Right atrium auricular region (tissue), 2 donors: ENCODE results near the gene DHCR7. TPM values are rescaled to one million over a fixed set of nuclear protein-coding genes. Genes with fewer than 3 reads are reported as not detected.

Source experiments
- DNase-seq: peaks from one replicate; pipeline ENCODE4 v3.0.0-alpha.2; 2019; ENCODE audit warnings: low spot score
- H3K27ac ChIP-seq, 2 donors: fragments of 200-600 bp; sonication (generic); 1 replicate in 1 of 2; 2 replicates in 1 of 2; pipeline ENCODE4 v1.5.1; 2016 to 2019
- H3K27me3 ChIP-seq, 2 donors: fragments of 200-600 bp; sonication (generic); one replicate each; pipeline versions ENCODE4 v1.5.1 to v1.6.0; 2017 to 2019
- H3K36me3 ChIP-seq: fragments of 200-600 bp; sonication (generic); one replicate; pipeline ENCODE4 v1.5.1; 2016
- H3K4me1 ChIP-seq, 2 donors: fragments of 200-600 bp; sonication (generic); one replicate each; pipeline versions ENCODE4 v1.5.1 to v1.6.0; 2017 to 2019
- H3K4me3 ChIP-seq, 2 donors: fragments of 200-600 bp; sonication (generic); 1 replicate in 1 of 2; 2 replicates in 1 of 2; pipeline ENCODE4 v1.5.1; 2017 to 2019; ENCODE audit warnings: mild to moderate bottlenecking in 1 of 2, moderate library complexity in 1 of 2
- H3K9me3 ChIP-seq, 2 donors: fragments of 200-600 bp; sonication (generic); one replicate each; pipeline ENCODE4 v1.5.1; 2019
- CTCF ChIP-seq, 2 donors: fragments of 200-600 bp; sonication (generic); IDR thresholded peaks; one replicate each; pipeline ENCODE4 v1.5.1; 2019; ENCODE audit warnings: antibody characterized with exemption in 2 of 2
- total RNA-seq, 2 donors: library from RNA; depleted of rRNA; stranded (reverse); fragments of >200 nt; gene quantifications; one replicate each; pipeline ENCODE4 v1.1.0, GENCODE V29; 2016

Gene DHCR7
- total RNA-seq, 2 donors from 2014 or later = 26.8 to 37.6 TPM

DNA sequence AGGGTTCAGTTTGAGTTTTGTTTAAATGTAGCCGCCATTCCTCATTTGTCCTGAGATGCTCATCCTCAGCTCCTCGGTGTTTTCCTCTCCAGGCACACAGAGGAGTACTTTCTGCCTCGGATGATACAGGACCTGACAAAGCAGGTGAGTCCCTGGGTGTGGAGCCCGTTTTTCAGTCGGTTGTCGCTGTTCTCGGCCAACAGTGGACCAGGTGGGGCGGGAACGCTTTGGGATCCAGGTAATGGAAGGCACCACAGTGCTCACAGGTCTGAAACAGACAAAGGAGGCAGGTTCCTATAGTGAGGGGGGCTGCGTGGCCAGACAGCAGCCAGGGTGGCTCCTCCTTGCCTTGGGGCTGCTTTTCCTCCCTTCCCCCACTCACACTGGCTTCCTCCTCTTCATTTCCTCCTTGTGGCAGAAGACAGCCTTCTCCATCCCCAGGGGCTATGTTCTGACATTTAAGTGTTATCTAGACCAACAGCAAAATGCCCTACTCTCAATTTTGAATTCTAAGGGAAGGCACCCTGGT, 24.2 kb upstream of the DHCR7 start:
- Histone ChIP-seq H3K4me1 (no peaks in the 10 kb centered on the region), H3K27ac (no peak overlapping the region), H3K4me3 (no peak overlapping the region), H3K9me3 (no peaks in the 10 kb centered on the region), H3K27me3 (no peaks in the 10 kb centered on the region), H3K36me3 (peaks cover 48% of the 10 kb centered on the region)
- no peak for DNase-seq
- TF ChIP-seq CTCF (IDR thresholded peaks at IDR 0.05) = no peak

DNA sequence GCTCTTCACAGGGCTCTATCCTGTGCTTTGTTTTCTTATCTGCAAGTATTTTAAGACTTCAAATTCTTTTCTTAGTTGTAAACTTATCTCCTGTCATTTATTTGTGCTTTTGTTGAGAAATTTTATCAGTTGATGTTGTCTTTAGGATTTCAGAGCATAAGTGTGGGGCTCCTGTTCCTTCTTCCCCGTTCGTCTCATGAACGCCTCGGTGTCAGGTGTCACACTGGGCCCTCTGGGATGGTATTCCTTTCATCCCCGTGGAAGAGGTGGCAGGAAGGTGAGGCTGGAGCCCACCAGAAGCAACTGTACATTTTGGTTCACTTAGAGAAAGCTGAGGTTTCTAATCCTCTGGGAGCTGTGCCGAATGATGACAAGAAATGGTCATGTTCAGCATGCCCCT, 22.8 kb upstream of the DHCR7 start:
- DNase-seq = no peak
- H3K36me3 ChIP-seq = peaks cover 47% of the 10 kb centered on the region
- H3K27ac ChIP-seq = no peak overlapping the region
- TF ChIP-seq CTCF (IDR thresholded peaks at IDR 0.05) = no peak
- H3K9me3 ChIP-seq = no peaks in the 10 kb centered on the region
- no peaks in the 10 kb centered on the region for H3K27me3 ChIP-seq
- no peaks in the 10 kb centered on the region for H3K4me1 ChIP-seq
- H3K4me3 ChIP-seq = no peak overlapping the region

DNA sequence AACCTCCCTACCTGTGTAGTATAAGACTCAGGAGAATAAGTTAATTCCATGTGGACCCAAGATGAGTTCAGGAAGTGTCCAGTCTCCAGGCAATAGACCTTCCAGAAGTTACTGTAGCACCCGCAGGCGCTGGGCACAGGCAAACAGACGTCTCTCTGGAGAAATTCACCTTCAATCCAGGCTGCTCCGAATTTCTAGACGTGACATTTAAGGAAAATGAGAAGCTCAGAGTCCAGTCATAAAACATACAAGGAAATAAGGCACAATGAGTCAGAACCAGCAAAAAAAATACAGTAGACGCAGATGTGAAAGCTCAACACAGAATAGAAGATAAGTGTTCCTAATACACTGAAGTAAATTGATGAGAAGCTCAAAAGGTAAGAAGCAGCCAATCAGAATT, 19.0 kb upstream of the DHCR7 start:
- DNase-seq = no peak
- H3K36me3 ChIP-seq = peaks cover 15% of the 10 kb centered on the region
- no peak for TF ChIP-seq CTCF (IDR thresholded peaks at IDR 0.05)
- H3K27ac ChIP-seq = no peak overlapping the region
- no peaks in the 10 kb centered on the region for H3K27me3 ChIP-seq
- no peaks in the 10 kb centered on the region for H3K4me1 ChIP-seq
- no peak overlapping the region for H3K4me3 ChIP-seq
- H3K9me3 ChIP-seq = no peaks in the 10 kb centered on the region

GRCh38 chr11:71466358-71466757, 18.2 kb upstream of the DHCR7 start:
- no peak overlapping the region for H3K27ac ChIP-seq
- no peak for DNase-seq
- no peaks in the 10 kb centered on the region for H3K9me3 ChIP-seq
- H3K36me3 ChIP-seq = peaks cover 17% of the 10 kb centered on the region
- H3K4me1 ChIP-seq = no peaks in the 10 kb centered on the region
- no peak for TF ChIP-seq CTCF (IDR thresholded peaks at IDR 0.05)
- H3K4me3 ChIP-seq = no peak overlapping the region
- H3K27me3 ChIP-seq = no peaks in the 10 kb centered on the region

DNA sequence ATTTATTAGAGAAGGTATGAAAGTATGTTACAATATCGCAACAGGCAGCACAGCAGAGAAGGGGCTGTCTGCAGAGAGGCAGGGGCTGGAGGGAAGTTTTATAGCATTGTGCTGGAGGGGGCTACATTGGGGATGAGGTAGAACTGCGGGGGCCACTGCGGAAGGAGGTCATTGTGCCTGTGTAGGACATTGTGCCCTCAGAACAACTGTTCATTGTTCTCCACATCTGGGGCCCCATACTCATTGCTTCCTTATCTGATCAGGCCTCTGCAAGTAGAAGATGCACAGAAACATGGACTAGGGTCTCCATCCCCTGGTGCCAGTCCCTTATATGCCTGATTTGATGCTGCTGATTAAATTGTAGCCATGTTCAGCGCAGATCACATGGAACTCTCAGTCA, 16.9 kb upstream of the DHCR7 start:
- no peak for DNase-seq
- no peaks in the 10 kb centered on the region for H3K9me3 ChIP-seq
- H3K27ac ChIP-seq = no peak overlapping the region
- no peak overlapping the region for H3K4me3 ChIP-seq
- H3K27me3 ChIP-seq = no peaks in the 10 kb centered on the region
- H3K4me1 ChIP-seq = no peaks in the 10 kb centered on the region
- H3K36me3 ChIP-seq = peaks cover 29% of the 10 kb centered on the region
- no peak for TF ChIP-seq CTCF (IDR thresholded peaks at IDR 0.05)
